ENCODE results near the gene FRS2.

Gene FRS2

DNA sequence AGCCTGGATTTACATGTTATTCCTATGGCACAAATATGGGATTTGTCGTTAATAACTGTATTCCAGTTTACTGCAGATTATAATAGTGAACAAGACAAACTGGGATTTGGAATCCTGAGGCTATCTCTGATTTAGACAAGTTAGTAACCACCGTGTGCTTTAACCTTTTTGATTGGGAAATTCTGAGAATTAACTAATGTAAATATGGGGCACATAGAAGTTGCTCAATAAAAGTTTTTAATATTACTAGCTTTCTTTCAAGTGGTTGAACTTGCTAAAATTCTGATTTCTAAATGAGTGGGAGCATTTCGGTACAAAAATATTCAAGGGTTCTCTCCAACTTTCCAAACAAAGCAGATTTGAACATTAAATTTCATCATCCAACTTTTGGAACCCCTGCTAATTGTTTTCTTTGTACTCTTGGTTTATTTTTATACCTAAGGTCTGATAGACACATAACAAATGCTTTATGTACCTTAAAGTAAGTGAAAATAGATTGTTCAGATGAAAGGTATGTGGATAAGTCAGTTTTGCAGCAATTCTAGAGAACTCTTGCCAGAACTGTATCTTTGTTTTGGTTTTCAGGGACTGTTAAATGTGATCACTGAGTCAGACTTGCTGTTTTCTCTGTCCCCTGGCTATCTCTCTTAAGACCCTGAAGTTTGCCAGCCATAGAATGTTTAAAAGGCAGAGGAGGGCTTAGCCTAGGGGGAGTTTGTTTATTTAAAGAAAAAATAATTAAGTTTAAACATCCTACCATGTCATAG lies 57.5 kb downstream of the FRS2 start:
- H3K4me3 ChIP-seq (ENCODE audit: low read depth, low read length) = no peak overlapping the region
- peak; percentile 60 for DNase-seq
- no peaks in the 10 kb centered on the region for H3K27me3 ChIP-seq (replicated peaks)
- peak overlapping the region; percentile 68 for H3K27ac ChIP-seq
- no peak for TF ChIP-seq CTCF (IDR thresholded peaks at IDR 0.05; ENCODE audit: low read depth, low read length, missing control alignments)
- in situ Hi-C loops (cut with HindIII; ENCODE audit: low pct_ligation_motif_present, low sequenced_read_pairs) = no loop called here
- H3K36me3 ChIP-seq (replicated peaks) = no peaks in the 10 kb centered on the region

GRCh38 chr12:69529021-69529420 lies 58.8 kb downstream of the FRS2 start:
- no peak for DNase-seq
- Histone ChIP-seq H3K27ac (peak overlapping the region; percentile 68), H3K27me3 (replicated peaks) (no peaks in the 10 kb centered on the region), H3K4me3 (ENCODE audit: low read depth, low read length) (no peak overlapping the region), H3K36me3 (replicated peaks) (no peaks in the 10 kb centered on the region)
- in situ Hi-C loops (cut with HindIII; ENCODE audit: low pct_ligation_motif_present, low sequenced_read_pairs) = no loop called here
- no peak for TF ChIP-seq CTCF (IDR thresholded peaks at IDR 0.05; ENCODE audit: low read depth, low read length, missing control alignments)

DNA sequence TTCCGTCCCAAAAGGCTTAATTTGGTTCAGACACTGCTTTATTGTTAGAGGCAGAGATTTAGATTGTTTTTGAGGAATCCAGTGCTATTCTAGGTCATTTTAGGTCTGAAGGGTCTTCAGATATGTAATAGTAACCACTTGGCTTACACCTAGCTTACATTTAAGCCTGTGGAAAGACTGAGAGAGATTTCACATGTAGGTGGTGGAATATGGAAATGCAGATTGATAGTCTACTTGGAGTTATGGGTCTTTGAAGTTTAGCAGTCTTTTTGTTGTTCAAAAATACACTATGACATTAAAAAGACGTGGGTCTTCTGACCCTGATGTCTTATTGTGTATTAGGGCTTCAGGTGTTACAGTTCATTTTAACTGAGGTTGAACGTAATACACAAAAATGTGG lies 63.7 kb downstream of the FRS2 start:
- no peak for DNase-seq
- TF ChIP-seq CTCF (IDR thresholded peaks at IDR 0.05; ENCODE audit: low read depth, low read length, missing control alignments) = no peak
- in situ Hi-C loops (cut with HindIII; ENCODE audit: low pct_ligation_motif_present, low sequenced_read_pairs) = no loop called here
- peak overlapping the region; percentile 84 for H3K27ac ChIP-seq
- no peaks in the 10 kb centered on the region for H3K36me3 ChIP-seq (replicated peaks)
- no peak overlapping the region for H3K4me3 ChIP-seq (ENCODE audit: low read depth, low read length)
- H3K27me3 ChIP-seq (replicated peaks) = no peaks in the 10 kb centered on the region

GRCh38 chr12:69534389-69534822 lies 64.2 kb downstream of the FRS2 start:
- Histone ChIP-seq H3K27me3 (replicated peaks) (no peaks in the 10 kb centered on the region), H3K4me3 (ENCODE audit: low read depth, low read length) (no peak overlapping the region)
- in situ Hi-C loops (cut with HindIII; ENCODE audit: low pct_ligation_motif_present, low sequenced_read_pairs) = no loop called here

GRCh38 chr12:69540987-69541386 lies 70.8 kb downstream of the FRS2 start:
- no peak overlapping the region for H3K4me3 ChIP-seq (ENCODE audit: low read depth, low read length)
- peak; percentile 39 for DNase-seq
- no peaks in the 10 kb centered on the region for H3K27me3 ChIP-seq (replicated peaks)
- H3K27ac ChIP-seq = no peak overlapping the region
- no peak for TF ChIP-seq CTCF (IDR thresholded peaks at IDR 0.05; ENCODE audit: low read depth, low read length, missing control alignments)
- in situ Hi-C loops (cut with HindIII; ENCODE audit: low pct_ligation_motif_present, low sequenced_read_pairs) = no loop called here
- no peaks in the 10 kb centered on the region for H3K36me3 ChIP-seq (replicated peaks)

More at GRCh38 chr12:69534389-69534822, 64.2 kb downstream of the FRS2 start:
- H3K36me3 ChIP-seq (replicated peaks) = no peaks in the 10 kb centered on the region
- TF ChIP-seq CTCF (IDR thresholded peaks at IDR 0.05; ENCODE audit: low read depth, low read length, missing control alignments) = no peak
- H3K27ac ChIP-seq = peak overlapping the region; percentile 84
- peak; percentile 99 for DNase-seq

DNA sequence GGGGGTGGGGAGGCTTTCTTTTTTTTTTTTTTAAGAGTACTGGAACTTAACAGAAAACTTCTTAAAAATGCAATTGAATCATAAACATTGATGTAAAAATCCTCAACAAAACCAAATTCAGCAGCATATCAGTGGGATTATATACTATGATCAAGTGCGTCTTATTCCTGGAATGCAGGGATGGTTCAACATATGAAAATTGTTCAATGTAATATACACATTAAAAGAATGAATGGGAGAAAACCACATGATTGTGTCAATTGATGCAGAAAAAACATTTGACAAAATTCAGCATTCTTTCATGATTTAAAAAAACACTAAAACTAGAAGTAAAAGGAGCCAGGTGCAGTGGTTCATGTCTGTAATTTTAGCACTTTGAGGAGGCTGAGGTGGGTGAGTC lies 73.9 kb downstream of the FRS2 start:
- TF ChIP-seq CTCF (IDR thresholded peaks at IDR 0.05; ENCODE audit: low read depth, low read length, missing control alignments) = no peak
- Histone ChIP-seq H3K27me3 (replicated peaks) (no peaks in the 10 kb centered on the region), H3K27ac (no peak overlapping the region), H3K36me3 (replicated peaks) (no peaks in the 10 kb centered on the region), H3K4me3 (ENCODE audit: low read depth, low read length) (no peak overlapping the region)
- no peak for DNase-seq
- in situ Hi-C loops (cut with HindIII; ENCODE audit: low pct_ligation_motif_present, low sequenced_read_pairs) = no loop called here
